Mononuclear cell (primary cell): ENCODE results near the gene MYEOV. TPM values are rescaled to one million over a fixed set of nuclear protein-coding genes. Genes with fewer than 3 reads are reported as not detected.

Source experiments
- H3K27me3 ChIP-seq: 2 replicates; pipeline ENCODE4 v1.6.0; 2011; ENCODE audit warnings: low read length, control low read depth; ENCODE audit not compliant: insufficient read depth
- H3K4me1 ChIP-seq: 2 replicates; pipeline ENCODE4 v1.5.1; 2011; ENCODE audit warnings: mild to moderate bottlenecking, low read length, control low read depth; ENCODE audit not compliant: insufficient read depth
- H3K4me3 ChIP-seq: 2 replicates; pipeline ENCODE4 v1.5.1; 2011; ENCODE audit warnings: mild to moderate bottlenecking, low read length, moderate library complexity
- H3K9me3 ChIP-seq: 2 replicates; pipeline ENCODE4 v1.5.1; 2011; ENCODE audit warnings: low read depth, mild to moderate bottlenecking, control low read depth, low read length
- total RNA-seq: library from RNA; depleted of rRNA; stranded (reverse); fragments of >200 nt; gene quantifications from one replicate; pipeline ENCODE4 v1.2.3, GENCODE V29; 2012

MYEOV gene
- total RNA-seq, 1 donor: 2.3 TPM

DNA sequence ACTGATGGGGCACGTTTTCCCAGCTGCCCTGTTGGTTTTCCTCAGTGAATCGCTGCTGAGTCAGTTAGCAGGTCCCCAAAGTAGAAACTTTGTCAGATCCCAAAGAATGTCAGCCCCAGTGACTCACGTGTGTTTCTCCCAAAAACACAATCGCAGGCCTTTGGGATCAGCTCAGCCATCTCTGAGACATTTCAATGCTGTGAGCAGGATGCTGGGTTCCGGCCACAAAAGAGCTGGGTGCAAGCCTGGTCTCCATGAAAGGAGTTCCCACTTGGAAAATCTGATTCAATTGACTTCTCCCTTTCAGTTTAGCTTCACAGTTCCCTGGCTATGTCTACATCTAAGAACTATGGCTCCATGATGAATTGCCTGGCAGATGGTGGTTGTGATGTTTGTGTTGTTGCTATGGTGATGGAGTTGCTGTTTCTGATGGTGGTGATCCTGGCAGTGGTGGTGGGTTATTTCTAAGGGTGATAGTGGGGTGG is 28.0 kb downstream of the MYEOV start:
- Histone ChIP-seq H3K27me3 (no peaks in the 10 kb centered on the region), H3K9me3 (no peaks in the 10 kb centered on the region), H3K4me3 (no peak overlapping the region), H3K4me1 (no peaks in the 10 kb centered on the region)

DNA sequence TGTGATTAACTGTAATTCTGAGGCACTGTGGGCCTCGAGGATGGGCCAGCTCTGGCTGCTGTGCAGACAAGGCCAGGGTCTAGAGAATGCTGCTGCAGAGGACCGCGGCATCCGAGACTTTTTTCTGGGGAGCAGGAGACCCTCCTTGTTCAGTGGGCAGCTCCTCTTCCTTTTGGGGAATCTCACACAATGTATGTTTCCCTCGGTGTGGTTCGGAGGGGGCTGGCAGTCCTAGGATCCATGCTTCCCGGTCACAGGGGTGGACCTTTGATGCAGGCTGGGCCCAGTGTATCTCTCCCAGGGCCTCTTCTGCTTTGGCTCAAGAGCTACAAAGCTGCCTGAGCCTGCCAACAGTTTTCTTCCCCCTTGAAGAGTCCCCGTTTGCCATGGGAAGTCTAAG is 31.5 kb downstream of the MYEOV start:
- Histone ChIP-seq H3K9me3 (no peaks in the 10 kb centered on the region), H3K4me3 (no peak overlapping the region), H3K4me1 (no peaks in the 10 kb centered on the region), H3K27me3 (no peaks in the 10 kb centered on the region)

DNA sequence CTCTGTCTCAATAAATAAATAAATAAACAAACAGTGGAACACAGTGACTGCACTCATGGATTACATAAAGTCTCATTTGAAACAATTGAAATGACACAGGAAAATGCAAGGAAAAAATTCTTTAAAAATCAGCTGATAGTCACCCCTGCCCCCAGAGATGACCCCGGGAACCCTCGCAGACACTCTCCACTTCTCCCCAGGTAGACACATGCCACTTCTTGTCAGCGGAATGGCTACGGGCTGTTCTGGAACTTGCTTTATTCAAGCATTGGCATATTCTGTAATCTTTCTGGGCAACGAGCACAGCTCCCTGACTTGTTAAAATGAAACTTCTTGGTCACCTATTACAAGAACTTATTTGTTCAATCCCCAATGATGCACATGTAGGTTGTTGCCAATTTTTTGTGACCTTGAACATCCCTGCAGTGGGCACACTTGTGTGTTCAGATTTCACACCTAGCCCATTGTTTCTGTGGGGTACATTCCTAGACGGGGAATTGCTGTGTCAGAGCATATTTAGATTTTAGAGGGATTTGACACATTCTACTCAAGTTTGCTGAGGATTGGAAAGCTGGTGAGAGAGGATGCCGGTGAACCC is 32.8 kb downstream of the MYEOV start:
- no peaks in the 10 kb centered on the region for H3K9me3 ChIP-seq
- H3K4me1 ChIP-seq: no peaks in the 10 kb centered on the region
- no peak overlapping the region for H3K4me3 ChIP-seq
- H3K27me3 ChIP-seq: no peaks in the 10 kb centered on the region

DNA sequence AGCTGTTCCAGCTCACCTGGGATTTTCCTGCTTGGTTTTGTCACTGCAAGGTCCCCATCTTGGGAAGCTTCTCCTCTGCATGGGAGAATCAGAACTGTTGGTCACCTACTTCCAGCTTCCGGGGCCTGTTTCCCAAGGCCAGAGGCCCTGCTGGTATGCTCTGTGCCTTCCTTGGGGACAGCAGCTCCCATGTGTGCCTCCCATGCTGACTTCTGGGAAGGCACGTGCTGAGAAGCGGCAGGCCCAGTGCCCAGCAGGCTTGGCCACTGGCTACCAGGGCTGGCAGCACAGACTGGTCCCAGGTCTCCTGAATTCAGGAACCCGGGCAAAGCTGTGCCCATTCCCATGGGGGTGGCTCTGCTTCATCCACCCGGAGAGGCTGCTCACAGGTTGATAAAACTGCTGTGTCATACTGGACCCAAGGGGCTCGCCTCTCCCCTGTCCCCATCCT is 33.8 kb downstream of the MYEOV start:
- H3K27me3 ChIP-seq: no peaks in the 10 kb centered on the region
- H3K4me1 ChIP-seq: no peaks in the 10 kb centered on the region
- no peaks in the 10 kb centered on the region for H3K9me3 ChIP-seq
- H3K4me3 ChIP-seq: no peak overlapping the region

DNA sequence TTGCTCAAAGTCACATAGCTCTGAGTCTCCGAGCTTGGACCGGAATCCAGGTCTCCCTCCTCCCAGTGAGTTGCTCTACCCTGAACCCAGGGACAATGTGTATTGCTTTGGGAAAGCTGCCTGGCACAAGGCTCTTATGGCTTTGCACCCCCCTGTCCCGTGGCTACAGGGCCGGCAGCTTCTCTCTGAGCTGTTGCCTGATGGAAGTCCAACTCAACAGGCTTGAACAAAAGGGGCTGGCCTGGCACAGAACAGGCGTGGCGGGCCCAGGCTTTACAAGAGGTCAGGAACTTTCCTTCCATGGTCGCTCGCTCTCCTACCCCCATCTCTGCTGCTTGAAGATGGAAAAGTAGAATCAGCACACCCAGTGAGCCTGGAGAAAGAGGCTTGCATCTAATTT is 34.3 kb downstream of the MYEOV start:
- H3K4me1 ChIP-seq: no peaks in the 10 kb centered on the region
- no peaks in the 10 kb centered on the region for H3K9me3 ChIP-seq
- H3K4me3 ChIP-seq: no peak overlapping the region
- no peaks in the 10 kb centered on the region for H3K27me3 ChIP-seq

DNA sequence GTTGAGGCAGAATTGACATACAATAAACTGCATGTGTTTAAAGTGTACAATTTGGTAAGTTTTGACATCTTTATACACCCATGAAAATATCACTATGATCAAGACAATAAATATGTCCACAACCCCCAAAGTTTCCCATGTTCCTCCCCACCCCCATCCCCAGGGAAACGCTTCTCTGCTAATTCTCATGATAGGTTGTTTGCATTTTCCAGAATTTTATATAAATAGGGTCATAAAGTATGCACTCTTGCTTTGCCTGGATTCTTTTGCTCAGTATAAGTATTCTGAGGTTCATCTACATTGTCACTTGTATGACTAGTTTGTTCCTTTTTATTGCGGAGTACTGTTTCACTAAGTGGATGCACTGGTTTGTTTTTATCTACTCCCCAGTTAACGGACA is 35.6 kb downstream of the MYEOV start:
- H3K9me3 ChIP-seq: no peaks in the 10 kb centered on the region
- H3K27me3 ChIP-seq: no peaks in the 10 kb centered on the region
- H3K4me1 ChIP-seq: no peaks in the 10 kb centered on the region
- no peak overlapping the region for H3K4me3 ChIP-seq

DNA sequence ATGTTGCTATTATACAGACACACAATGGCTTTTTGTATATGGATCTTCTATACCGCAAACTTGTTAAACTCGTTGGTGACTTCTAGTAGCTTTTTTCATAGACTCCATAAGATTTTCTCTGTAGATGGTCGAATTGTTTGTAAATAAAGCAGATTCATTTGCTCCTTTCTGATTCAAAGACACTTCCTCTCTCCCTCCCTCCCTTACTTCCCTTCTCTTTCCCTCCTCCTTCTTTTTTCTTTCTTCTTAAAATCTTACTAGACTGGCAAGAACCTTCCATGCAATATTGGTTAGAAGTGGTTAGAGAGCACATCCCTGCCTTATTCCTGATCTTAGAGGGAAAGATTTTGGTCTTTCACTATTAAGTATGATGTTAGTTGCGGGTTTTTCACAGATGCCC is 36.4 kb downstream of the MYEOV start:
- Histone ChIP-seq H3K27me3 (no peaks in the 10 kb centered on the region), H3K9me3 (no peaks in the 10 kb centered on the region), H3K4me1 (no peaks in the 10 kb centered on the region), H3K4me3 (no peak overlapping the region)

DNA sequence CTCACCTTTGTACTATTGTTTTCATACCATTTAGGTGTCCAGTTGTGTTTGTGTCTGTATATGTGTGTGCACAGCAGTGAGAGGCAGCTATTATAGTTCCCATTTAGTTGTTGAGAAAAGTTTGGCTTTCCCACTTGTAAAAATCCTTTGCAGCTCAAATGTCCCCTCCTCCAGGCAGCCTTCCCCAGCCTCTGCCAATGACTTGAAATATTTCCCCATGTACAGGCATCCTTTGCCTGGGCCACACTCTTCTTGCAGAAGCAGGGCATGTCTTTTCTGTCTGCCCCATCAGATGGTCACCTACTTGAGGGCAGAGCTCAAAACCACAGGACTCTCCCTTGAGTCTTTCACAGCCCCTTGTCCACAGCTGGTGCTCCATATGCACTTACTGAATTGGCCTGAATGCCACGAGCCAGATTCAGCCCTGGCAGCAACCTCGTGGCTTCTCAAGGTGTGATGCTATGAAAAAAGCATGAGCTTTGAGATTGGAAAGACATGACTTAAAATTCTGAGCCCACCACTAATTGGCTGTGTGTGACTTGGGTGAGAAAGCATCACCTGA is 39.3 kb downstream of the MYEOV start:
- Histone ChIP-seq H3K4me3 (no peak overlapping the region), H3K4me1 (peaks cover 7% of the 10 kb centered on the region), H3K9me3 (no peaks in the 10 kb centered on the region), H3K27me3 (no peaks in the 10 kb centered on the region)

DNA sequence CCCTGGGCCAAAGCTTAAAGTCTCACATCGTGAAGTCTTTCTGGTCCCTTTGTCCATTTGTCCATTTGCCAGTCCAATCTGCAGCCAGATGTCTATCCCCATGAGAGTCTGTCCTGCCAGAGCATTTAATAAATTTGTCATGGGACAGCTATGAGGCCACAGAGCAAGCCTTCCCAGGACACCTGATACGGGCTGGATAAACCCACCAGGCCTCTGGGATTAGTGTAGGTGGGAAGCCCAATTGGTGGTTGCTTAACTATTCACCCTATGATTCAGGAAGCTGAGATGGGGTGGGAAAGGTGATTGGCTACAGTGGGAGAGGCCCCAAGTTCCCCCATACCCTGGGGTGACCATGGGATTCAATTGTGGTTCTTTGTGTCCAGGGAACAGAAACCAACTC is 39.9 kb downstream of the MYEOV start:
- peaks cover 7% of the 10 kb centered on the region for H3K4me1 ChIP-seq
- no peak overlapping the region for H3K4me3 ChIP-seq
- no peaks in the 10 kb centered on the region for H3K27me3 ChIP-seq
- H3K9me3 ChIP-seq: no peaks in the 10 kb centered on the region

DNA sequence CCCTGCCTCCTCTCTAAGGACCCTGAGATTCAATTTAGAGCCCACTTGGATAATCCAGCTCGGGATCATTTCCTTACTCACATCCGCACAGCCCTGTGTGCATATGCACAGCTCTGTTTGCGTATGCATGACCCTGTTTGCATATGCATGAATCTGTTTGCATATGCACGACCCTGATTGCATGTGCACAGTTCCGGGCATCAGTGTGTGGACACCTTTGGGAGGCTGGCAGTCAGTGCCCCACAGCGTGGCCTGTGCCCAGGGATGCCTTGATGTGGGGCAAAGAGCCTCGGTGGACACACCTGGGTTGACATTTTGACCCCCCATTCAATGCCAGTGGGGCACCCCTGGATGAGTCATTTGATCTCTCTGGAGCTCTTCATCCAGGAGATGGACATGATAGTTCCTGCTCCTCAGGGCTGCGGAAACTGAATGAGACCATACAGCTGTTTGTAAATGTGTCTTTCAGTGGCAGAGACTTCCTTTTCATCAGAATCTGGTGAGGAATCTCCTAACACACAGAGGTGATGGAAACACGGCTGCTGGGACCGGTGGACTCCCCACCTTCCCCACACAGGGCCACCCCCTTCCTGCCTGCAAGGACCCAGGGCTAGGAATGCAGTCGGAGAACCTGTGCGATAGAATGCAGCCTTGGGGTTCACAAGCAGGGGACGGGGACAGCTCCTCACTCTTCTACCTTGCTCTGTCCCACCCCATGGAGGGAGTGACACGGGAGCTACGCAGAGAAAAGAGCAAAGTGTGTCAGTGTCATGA is 41.2 kb downstream of the MYEOV start:
- H3K4me1 ChIP-seq: peaks cover 7% of the 10 kb centered on the region
- no peaks in the 10 kb centered on the region for H3K9me3 ChIP-seq
- H3K27me3 ChIP-seq: no peaks in the 10 kb centered on the region
- H3K4me3 ChIP-seq: no peak overlapping the region

DNA sequence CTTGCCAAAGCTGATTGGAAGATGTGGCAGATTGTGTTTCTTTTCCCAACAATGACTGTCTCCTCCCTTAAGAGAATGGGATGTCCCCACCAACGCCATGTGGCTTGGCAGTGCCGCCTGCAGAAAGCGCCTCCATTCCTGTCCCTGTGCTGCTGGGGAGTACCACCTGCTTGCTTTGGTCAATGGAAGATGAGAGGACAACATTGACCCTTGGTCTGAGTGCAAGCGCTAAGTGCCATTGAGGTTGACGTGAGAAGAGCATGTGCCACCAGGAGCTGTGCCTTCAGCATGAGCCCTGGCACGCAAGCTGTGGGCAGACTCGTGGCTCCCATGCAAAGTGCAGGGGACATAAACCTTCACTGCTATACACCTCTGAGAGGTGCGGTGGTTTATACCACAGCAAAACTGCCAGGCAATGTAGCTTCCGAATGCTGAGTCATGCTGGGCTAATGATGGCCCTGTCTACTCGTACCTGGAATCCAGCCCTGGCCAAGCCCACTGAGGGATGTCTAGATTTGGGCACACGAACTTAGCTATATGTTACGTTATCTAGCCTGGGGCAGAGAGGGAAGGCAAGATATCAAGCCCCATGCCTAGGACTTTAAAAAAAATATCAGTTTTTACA is 41.9 kb downstream of the MYEOV start:
- Histone ChIP-seq H3K4me3 (no peak overlapping the region), H3K4me1 (peaks cover 7% of the 10 kb centered on the region), H3K9me3 (no peaks in the 10 kb centered on the region), H3K27me3 (no peaks in the 10 kb centered on the region)

DNA sequence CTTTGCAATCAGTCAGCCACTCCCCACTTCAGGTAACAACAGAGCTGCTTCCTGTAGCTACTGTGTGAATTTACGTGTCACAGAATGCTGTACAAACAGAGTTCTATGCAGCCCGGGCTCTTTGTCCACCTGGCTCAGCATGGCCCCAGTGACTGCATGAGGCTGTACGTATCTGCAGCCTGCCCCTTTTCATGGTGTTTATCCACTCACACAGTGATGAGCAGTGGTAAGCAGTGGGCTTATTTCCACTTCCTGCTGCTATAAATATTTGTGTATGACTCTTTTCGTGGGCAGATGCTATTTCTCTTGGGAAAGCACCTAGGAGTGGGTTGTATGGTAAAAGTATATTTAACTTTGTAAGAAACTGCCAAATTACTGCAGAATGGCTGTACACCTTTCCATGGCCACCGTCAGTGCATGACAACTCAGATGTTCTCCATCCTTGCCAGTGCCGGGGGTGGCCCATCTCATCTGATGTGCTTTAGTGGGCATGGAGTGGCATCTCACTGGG is 43.3 kb downstream of the MYEOV start:
- H3K4me3 ChIP-seq: no peak overlapping the region
- no peaks in the 10 kb centered on the region for H3K9me3 ChIP-seq
- H3K27me3 ChIP-seq: no peaks in the 10 kb centered on the region
- peaks cover 7% of the 10 kb centered on the region for H3K4me1 ChIP-seq

DNA sequence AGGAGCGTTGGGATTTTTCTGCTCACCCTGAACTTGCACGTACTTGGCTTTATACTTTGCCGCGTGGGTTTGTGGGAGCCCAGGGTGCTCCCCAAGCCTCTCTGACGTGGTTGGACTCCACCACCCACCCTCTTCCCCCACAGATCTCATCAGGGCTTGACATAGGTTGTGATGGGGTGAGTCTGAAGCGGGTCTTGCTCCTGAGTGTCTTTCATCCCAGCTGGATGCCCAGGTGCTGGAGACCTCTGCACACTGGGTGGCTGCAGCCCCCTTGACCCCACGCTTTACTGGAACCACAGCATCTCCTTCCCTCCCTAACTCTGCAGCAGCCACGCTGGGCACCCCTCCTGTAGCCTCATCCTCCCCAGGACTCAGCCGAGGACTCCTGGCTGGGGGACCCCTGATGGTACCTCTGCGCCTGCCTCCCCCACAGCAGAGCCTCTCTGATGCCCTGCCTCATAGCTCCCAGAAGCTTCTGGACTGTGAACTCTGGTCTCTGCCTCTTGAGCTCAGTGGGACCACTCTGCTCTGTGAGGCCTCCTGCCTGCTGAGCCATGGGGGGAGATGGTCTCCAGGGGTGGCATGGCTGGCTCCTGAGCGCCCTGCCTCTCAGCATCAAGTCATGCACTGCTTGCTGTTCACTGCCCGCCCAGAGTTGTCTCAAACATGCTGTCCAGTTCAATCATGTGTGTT is 45.2 kb downstream of the MYEOV start:
- peaks cover 7% of the 10 kb centered on the region for H3K4me1 ChIP-seq
- no peaks in the 10 kb centered on the region for H3K27me3 ChIP-seq
- no peak overlapping the region for H3K4me3 ChIP-seq
- no peaks in the 10 kb centered on the region for H3K9me3 ChIP-seq

DNA sequence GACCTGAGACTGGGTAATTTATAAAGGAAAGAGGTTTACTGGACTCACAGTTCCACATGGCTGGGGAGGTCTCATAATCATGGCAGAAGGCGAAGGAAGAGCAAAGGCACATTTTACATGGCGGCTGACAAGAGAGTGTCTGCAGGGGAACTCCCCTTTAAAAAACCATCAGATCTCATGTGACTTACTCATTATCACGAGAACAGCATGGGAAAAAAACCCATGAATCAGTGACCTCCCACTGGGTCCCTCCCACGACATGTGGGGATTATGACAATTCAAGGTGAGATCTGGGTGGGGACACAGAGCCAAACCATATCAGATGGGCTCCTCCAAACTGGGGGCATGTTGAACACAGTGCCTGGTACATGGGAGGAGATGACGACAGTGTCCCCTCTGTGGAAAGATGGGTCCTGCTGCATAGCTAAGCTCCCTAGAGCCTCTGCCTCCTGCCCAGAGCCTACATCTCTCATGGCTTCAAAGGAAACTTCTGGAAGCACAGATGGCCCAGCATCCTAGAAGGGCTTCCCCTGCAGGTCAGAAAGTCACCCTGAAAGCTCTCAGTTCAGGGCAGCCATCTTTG is 46.1 kb downstream of the MYEOV start:
- Histone ChIP-seq H3K4me1 (peaks cover 7% of the 10 kb centered on the region), H3K27me3 (no peaks in the 10 kb centered on the region), H3K9me3 (no peaks in the 10 kb centered on the region), H3K4me3 (no peak overlapping the region)
